ENCODE results near the gene CNOT3. TPM values are rescaled to one million over a fixed set of nuclear protein-coding genes. Genes with fewer than 3 reads are reported as not detected.
"Not testable (repeated sequence)": the region's sequence is repeated elsewhere in the genome, so short reads cannot be mapped to it uniquely, and the experiment has no call there.

Gene CNOT3
- total and polyA plus RNA-seq, 7 donors, result 14.1 to 28.4 (median 19.4) TPM

- DNase-seq (no peak), ATAC-seq (no peak)
- no peak for TF ChIP-seq CTCF (IDR thresholded peaks at IDR 0.05)
- Histone ChIP-seq H3K36me3 (ENCODE audit: insufficient read depth in 1 of 2, low read depth in 1 of 2) (peaks cover 6 to 44% of the 10 kb centered on the region in 2 donors), H3K27me3 (ENCODE audit: insufficient read depth in 3 of 3, low read length in 2 of 3) (no peaks in the 10 kb centered on the region), H3K4me1 (peaks cover 17% of the 10 kb centered on the region), H3K4me3 (no peak overlapping the region), H3K27ac (no peak overlapping the region), H3K9me3 (no peaks in the 10 kb centered on the region)
- 90 to 93% (median 91%) methylated on average over 11 of the region's 11 CpGs for WGBS, 3 donors
- intact Hi-C loops (cut with DNase I), result no loop called here
Observed at GRCh38 chr19:54193011-54193410, 55.4 kb downstream of the CNOT3 start.

GRCh38 chr19:54194463-54194862 is 56.9 kb downstream of the CNOT3 start:
- H3K4me1 ChIP-seq; DNase-seq; H3K27me3 ChIP-seq (ENCODE audit: insufficient read depth in 3 of 3, low read length in 2 of 3); intact Hi-C loops (cut with DNase I); H3K4me3 ChIP-seq; H3K9me3 ChIP-seq; ATAC-seq; H3K27ac ChIP-seq: not testable (repeated sequence)
- 93 to 95% (median 95%) methylated on average over 12 of the region's 12 CpGs for WGBS, 3 donors
- peaks cover 6 to 45% of the 10 kb centered on the region in 2 donors for H3K36me3 ChIP-seq (ENCODE audit: insufficient read depth in 1 of 2, low read depth in 1 of 2)

GRCh38 chr19:54196536-54196935 is 59.0 kb downstream of the CNOT3 start:
- DNase-seq (no peak), ATAC-seq (no peak)
- peaks cover 6 to 49% of the 10 kb centered on the region in 2 donors for H3K36me3 ChIP-seq (ENCODE audit: insufficient read depth in 1 of 2, low read depth in 1 of 2)
- no peak overlapping the region for H3K27ac ChIP-seq
- no peak for TF ChIP-seq CTCF (IDR thresholded peaks at IDR 0.05)
- WGBS, 3 donors, result 94 to 96% (median 94%) methylated on average over 7 of the region's 7 CpGs
- no peak overlapping the region for H3K4me3 ChIP-seq
- H3K9me3 ChIP-seq, result no peaks in the 10 kb centered on the region
- H3K4me1 ChIP-seq, result peaks cover 9% of the 10 kb centered on the region
- H3K27me3 ChIP-seq (ENCODE audit: insufficient read depth in 3 of 3, low read length in 2 of 3), result no peaks in the 10 kb centered on the region
- intact Hi-C loops (cut with DNase I), result no loop called here

- H3K36me3 ChIP-seq (ENCODE audit: insufficient read depth in 1 of 2, low read depth in 1 of 2), result peaks cover 8 to 50% of the 10 kb centered on the region in 2 donors
- no peaks in the 10 kb centered on the region for H3K9me3 ChIP-seq
- no peak for DNase-seq
- TF ChIP-seq CTCF (IDR thresholded peaks at IDR 0.05), result no peak
- H3K27ac ChIP-seq, result no peak overlapping the region
- WGBS, 3 donors, result 66 to 76% (median 69%) methylated on average over 3 of the region's 3 CpGs
- intact Hi-C loops (cut with DNase I), result no loop called here
- no peak for ATAC-seq
- peaks cover 9% of the 10 kb centered on the region for H3K4me1 ChIP-seq
- H3K27me3 ChIP-seq (ENCODE audit: insufficient read depth in 3 of 3, low read length in 2 of 3), result no peaks in the 10 kb centered on the region
- H3K4me3 ChIP-seq, result no peak overlapping the region
Observed at GRCh38 chr19:54197121-54197520, 59.6 kb downstream of the CNOT3 start.

- TF ChIP-seq CTCF (IDR thresholded peaks at IDR 0.05), result no peak
- H3K27me3 ChIP-seq (ENCODE audit: insufficient read depth in 3 of 3, low read length in 2 of 3), result no peaks in the 10 kb centered on the region
- 92% methylated on average over 16 of the region's 16 CpGs for WGBS, 3 donors
- H3K4me1 ChIP-seq, result peaks cover 28% of the 10 kb centered on the region
- DNase-seq, result no peak
- no peak overlapping the region for H3K4me3 ChIP-seq
- H3K36me3 ChIP-seq (ENCODE audit: insufficient read depth in 1 of 2, low read depth in 1 of 2), result peaks cover 8 to 50% of the 10 kb centered on the region in 2 donors
- ATAC-seq, result no peak
- no peak overlapping the region for H3K27ac ChIP-seq
- intact Hi-C loops (cut with DNase I), result no loop called here
- H3K9me3 ChIP-seq, result no peaks in the 10 kb centered on the region
Observed at GRCh38 chr19:54199401-54199800, 61.8 kb downstream of the CNOT3 start.
